ENCODE data around the gene CAMSAP1. TPM values are rescaled to one million over a fixed set of nuclear protein-coding genes. Genes with fewer than 3 reads are reported as not detected.

CAMSAP1 gene
- total RNA-seq, 2 experiments from 2014 or later: 30.4 to 33.0 TPM

GRCh38 chr9:135795391-135795790, 112.0 kb downstream of the CAMSAP1 start:
- CTCF ChIA-PET (ENCODE audit: unreplicated experiment): no interaction called here
- BruUV-seq (replicated peaks): no TSS peak
- H3K4me3 ChIP-seq (ENCODE audit: low read depth, low read length, poor library complexity, severe bottlenecking): no peak overlapping the region
- H3K9me3 ChIP-seq (ENCODE audit: low read length): no peaks in the 10 kb centered on the region
- H3K36me3 ChIP-seq (ENCODE audit: insufficient read depth, low read length): no peaks in the 10 kb centered on the region
- H3K27ac ChIP-seq (ENCODE audit: low read depth, low read length, poor library complexity, severe bottlenecking): no peak overlapping the region
- DNase-seq (ENCODE audit: low spot score): no peak
- no peak overlapping the region for H3K4me2 ChIP-seq (ENCODE audit: low read length)
- POLR2A ChIA-PET: no interaction called here
- TF ChIP-seq, protein P1, sequence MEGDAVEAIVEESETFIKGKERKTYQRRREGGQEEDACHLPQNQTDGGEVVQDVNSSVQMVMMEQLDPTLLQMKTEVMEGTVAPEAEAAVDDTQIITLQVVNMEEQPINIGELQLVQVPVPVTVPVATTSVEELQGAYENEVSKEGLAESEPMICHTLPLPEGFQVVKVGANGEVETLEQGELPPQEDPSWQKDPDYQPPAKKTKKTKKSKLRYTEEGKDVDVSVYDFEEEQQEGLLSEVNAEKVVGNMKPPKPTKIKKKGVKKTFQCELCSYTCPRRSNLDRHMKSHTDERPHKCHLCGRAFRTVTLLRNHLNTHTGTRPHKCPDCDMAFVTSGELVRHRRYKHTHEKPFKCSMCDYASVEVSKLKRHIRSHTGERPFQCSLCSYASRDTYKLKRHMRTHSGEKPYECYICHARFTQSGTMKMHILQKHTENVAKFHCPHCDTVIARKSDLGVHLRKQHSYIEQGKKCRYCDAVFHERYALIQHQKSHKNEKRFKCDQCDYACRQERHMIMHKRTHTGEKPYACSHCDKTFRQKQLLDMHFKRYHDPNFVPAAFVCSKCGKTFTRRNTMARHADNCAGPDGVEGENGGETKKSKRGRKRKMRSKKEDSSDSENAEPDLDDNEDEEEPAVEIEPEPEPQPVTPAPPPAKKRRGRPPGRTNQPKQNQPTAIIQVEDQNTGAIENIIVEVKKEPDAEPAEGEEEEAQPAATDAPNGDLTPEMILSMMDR (conservative IDR thresholded peaks at IDR 0.05; ENCODE audit: low read length): no peak
- TF ChIP-seq EZH2phosphoT487 (IDR thresholded peaks at IDR 0.05; ENCODE audit: borderline replicate concordance, low read depth, low read length): no peak
- no peaks in the 10 kb centered on the region for H3K9me2 ChIP-seq (ENCODE audit: insufficient read depth, low read length)
- H3K4me1 ChIP-seq (ENCODE audit: insufficient read depth, low read length, poor library complexity, severe bottlenecking): no peaks in the 10 kb centered on the region
- intact Hi-C loops (cut with micrococcal nuclease; ENCODE audit: unreplicated experiment): no loop called here
- no peaks in the 10 kb centered on the region for H3K79me2 ChIP-seq (ENCODE audit: insufficient read depth, low read depth, low read length)
- H4K20me1 ChIP-seq (ENCODE audit: insufficient read depth, low read length): no peaks in the 10 kb centered on the region
- H2AFZ ChIP-seq (ENCODE audit: low read length): no peak overlapping the region

GRCh38 chr9:135794361-135794885, 112.9 kb downstream of the CAMSAP1 start:
- H3K36me3 ChIP-seq (ENCODE audit: insufficient read depth, low read length): no peaks in the 10 kb centered on the region
- no peaks in the 10 kb centered on the region for H3K9me3 ChIP-seq (ENCODE audit: low read length)
- H3K27ac ChIP-seq (ENCODE audit: low read depth, low read length, poor library complexity, severe bottlenecking): no peak overlapping the region
- no TSS peak for BruUV-seq (replicated peaks)
- intact Hi-C loops (cut with micrococcal nuclease; ENCODE audit: unreplicated experiment): no loop called here
- no peak for DNase-seq (ENCODE audit: low spot score)
- H3K4me3 ChIP-seq (ENCODE audit: low read depth, low read length, poor library complexity, severe bottlenecking): no peak overlapping the region
- POLR2A ChIA-PET: no interaction called here
- no peaks in the 10 kb centered on the region for H3K4me1 ChIP-seq (ENCODE audit: insufficient read depth, low read length, poor library complexity, severe bottlenecking)
- no peak overlapping the region for H2AFZ ChIP-seq (ENCODE audit: low read length)
- CTCF ChIA-PET (ENCODE audit: unreplicated experiment): no interaction called here
- H3K9me2 ChIP-seq (ENCODE audit: insufficient read depth, low read length): no peaks in the 10 kb centered on the region
- H4K20me1 ChIP-seq (ENCODE audit: insufficient read depth, low read length): no peaks in the 10 kb centered on the region
- H3K4me2 ChIP-seq (ENCODE audit: low read length): no peak overlapping the region
- H3K79me2 ChIP-seq (ENCODE audit: insufficient read depth, low read depth, low read length): no peaks in the 10 kb centered on the region
- TF ChIP-seq, protein P1 (conservative IDR thresholded peaks at IDR 0.05; ENCODE audit: low read length): no peak
- no peak for TF ChIP-seq EZH2phosphoT487 (IDR thresholded peaks at IDR 0.05; ENCODE audit: borderline replicate concordance, low read depth, low read length)

GRCh38 chr9:135794057-135794335, 113.3 kb downstream of the CAMSAP1 start:
- Histone ChIP-seq H3K9me2 (ENCODE audit: insufficient read depth, low read length) (no peaks in the 10 kb centered on the region), H3K27ac (ENCODE audit: low read depth, low read length, poor library complexity, severe bottlenecking) (no peak overlapping the region), H4K20me1 (ENCODE audit: insufficient read depth, low read length) (no peaks in the 10 kb centered on the region), H3K4me3 (ENCODE audit: low read depth, low read length, poor library complexity, severe bottlenecking) (no peak overlapping the region), H3K79me2 (ENCODE audit: insufficient read depth, low read depth, low read length) (no peaks in the 10 kb centered on the region), H3K4me1 (ENCODE audit: insufficient read depth, low read length, poor library complexity, severe bottlenecking) (no peaks in the 10 kb centered on the region), H2AFZ (ENCODE audit: low read length) (no peak overlapping the region), H3K4me2 (ENCODE audit: low read length) (no peak overlapping the region), H3K9me3 (ENCODE audit: low read length) (no peaks in the 10 kb centered on the region), H3K36me3 (ENCODE audit: insufficient read depth, low read length) (no peaks in the 10 kb centered on the region)
- CTCF ChIA-PET (ENCODE audit: unreplicated experiment): no interaction called here
- DNase-seq (ENCODE audit: low spot score): no peak
- POLR2A ChIA-PET: no interaction called here
- intact Hi-C loops (cut with micrococcal nuclease; ENCODE audit: unreplicated experiment): no loop called here
- TF ChIP-seq, protein P1 (conservative IDR thresholded peaks at IDR 0.05; ENCODE audit: low read length): no peak
- TF ChIP-seq EZH2phosphoT487 (IDR thresholded peaks at IDR 0.05; ENCODE audit: borderline replicate concordance, low read depth, low read length): no peak
- no TSS peak for BruUV-seq (replicated peaks)

Data from OCI-LY7 (cell line).